Stimulated activated CD8-positive, alpha-beta memory T cell treated with anti-CD3 and anti-CD28 coated beads, Interleukin-15, amount 100 ng/mL, for 48 hours (primary cell): Measurements from ENCODE around the gene ACHE.
A peak's percentile ranks its signal among the peaks of the same experiment; 100 is the strongest.

ENCODE experiments used
- DNase-seq, 2 donors: peaks; one replicate each; pipeline ENCODE4 v3.0.0-alpha.2; 2020; ENCODE audit warnings: low read depth in 2 of 2

The ACHE gene

DNA sequence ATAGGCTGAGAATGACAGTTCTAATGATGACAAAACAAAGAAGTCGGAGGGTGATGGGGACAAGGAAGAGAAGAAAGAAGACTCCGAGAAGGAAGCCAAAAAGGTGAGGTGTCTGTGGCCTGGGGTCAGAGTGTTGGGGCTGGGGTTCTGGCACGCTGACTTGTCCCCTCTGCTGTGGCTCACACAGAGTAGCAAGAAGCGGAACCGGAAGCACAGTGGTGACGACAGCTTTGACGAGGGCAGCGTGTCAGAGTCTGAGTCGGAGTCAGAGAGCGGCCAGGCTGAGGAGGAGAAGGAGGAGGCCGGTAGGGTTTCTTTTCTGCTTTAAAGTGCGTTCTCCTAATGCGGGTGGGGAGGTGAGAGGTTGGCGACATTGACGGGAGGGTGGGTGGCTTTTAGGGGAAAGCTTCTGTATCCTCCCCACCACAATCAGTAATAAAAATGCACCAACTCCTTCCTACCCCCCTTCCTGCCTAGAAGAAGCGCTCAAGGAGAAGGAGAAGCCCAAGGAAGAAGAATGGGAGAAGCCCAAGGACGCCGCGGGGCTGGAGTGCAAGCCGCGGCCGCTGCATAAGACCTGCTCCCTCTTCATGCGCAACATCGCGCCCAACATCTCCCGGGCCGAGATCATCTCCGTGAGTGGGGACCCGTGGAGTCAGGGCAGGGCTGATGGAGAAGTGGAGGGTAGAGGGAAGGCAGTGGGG, 10.8 kb downstream of the ACHE start:
- no peak for DNase-seq

- no peak for DNase-seq
These were observed 12.7 kb downstream of the ACHE start for GRCh38 chr7:100882785-100883526.

DNA sequence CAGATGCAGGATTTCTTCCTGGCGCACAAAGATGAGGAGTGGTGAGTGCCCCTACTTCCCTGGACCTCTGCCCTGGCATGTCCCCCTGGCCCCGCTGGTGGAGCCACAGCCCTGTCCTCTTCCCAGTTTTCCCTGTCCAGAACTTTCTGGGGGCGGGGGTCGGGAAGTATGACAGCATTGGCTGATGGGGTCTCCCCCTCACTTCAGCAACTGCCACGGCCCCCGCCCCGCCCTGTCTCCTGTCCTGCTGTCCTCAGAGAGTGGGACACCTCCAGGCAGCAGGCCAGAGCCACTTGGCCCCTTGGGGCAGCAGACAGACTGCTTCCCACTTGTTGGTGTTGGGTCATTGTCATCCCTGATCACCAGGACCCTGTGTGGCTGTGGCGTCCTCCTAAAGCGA, 13.5 kb downstream of the ACHE start:
- DNase-seq: no peak

- DNase-seq: no peak
These were observed 14.6 kb downstream of the ACHE start for GRCh38 chr7:100881136-100881535.

- no peak for DNase-seq
These were observed 15.0 kb downstream of the ACHE start for GRCh38 chr7:100880645-100881044.

- DNase-seq: no peak
These were observed 15.9 kb downstream of the ACHE start for GRCh38 chr7:100879685-100880261.

DNA sequence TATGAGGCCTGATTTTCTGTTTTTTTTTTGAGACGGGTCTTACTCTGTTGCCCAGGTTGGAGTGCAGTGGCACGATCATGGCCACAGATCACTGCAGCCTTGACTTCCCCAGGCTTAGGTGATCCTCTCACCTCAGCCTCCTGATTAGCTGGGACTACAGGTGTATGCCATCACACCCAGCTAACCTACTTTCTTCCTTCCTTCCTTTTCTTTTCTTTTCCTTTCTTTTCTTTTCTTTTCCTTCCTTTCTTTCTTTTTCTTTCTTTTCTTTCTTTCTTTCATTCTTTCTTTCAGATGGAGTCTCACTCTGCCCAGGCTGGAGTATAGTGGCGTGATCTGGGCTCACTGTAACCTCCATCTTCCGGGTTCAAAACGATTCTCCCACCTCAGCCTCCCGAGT, 17.0 kb downstream of the ACHE start:
- DNase-seq: no peak

- no peak for DNase-seq
These were observed 17.7 kb downstream of the ACHE start for GRCh38 chr7:100878013-100878412.

DNA sequence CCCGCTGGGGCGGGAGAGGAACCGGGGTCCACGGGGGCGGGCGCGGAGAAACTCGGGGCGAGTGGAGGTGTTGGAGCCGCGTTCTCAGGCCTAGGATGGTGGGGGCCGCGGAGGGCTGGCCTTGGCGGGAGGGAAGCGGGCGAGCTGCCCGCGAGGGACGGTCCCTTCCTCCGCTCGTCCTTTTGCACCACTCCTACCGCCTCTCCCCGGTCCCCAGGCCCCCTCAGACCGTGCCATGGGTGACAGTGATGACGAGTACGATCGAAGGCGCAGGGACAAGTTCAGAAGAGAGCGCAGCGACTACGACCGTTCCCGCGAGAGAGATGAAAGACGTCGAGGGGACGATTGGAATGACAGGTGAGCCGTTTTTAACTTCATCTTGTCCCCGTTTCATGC, 20.3 kb downstream of the ACHE start:
- DNase-seq: no peak

- peak; percentile 98 for DNase-seq
These were observed 20.9 kb downstream of the ACHE start, which contains the start of gene SRRT for GRCh38 chr7:100874577-100875355. Gene SRRT, plus strand, starts transcription at chr7:100875103. Its CDS starts 488 bp downstream, at chr7:100875591.

DNA sequence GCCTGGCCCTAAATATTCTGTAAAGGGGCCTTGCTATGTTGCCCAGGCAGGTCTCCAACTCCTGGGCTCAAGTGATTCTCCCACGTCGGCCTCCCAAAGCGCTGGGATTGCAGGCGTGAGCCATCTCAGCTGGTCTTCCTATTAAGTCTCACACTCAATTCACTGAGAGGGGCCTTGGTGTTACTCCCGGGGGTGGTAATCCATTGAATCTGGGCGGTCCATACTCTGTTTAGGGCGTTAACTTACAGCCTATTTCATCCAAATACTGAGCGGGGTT, 21.4 kb downstream of the ACHE start:
- no peak for DNase-seq

GRCh38 chr7:100873599-100874299, 21.9 kb downstream of the ACHE start:
- no peak for DNase-seq

DNA sequence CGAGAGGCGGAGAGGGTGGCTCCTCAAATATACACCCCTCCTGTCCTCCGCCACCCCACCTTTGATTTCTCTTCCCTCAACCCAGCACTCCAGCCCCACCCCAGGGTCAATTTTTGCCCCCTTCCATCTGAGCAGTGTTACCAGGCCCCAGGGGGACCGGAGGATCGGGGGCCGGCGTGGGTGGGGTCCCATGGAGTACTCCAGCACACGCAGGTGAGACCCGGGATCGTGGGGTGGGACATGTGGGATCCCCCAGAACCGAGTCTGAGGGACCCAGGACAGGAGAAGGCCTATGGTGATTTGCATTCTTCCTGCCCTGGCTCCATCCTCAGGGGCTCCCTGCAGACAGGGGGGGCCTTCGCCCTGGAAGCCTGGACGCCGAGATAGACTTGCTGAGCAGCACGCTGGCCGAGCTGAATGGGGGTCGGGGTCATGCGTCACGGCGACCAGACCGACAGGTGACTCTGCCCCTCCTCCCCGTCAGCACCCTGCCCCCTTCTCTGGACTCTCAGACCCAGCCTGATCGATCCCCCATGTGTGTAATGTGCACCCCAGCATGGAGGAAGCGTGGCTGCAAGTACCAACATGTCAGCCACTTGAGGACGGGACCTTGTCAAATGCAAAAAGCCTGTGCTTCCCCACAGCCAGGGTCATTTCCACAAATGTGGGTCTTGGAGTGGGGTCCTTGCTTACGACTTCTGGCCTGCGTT, 27.8 kb downstream of the ACHE start:
- DNase-seq: no peak

DNA sequence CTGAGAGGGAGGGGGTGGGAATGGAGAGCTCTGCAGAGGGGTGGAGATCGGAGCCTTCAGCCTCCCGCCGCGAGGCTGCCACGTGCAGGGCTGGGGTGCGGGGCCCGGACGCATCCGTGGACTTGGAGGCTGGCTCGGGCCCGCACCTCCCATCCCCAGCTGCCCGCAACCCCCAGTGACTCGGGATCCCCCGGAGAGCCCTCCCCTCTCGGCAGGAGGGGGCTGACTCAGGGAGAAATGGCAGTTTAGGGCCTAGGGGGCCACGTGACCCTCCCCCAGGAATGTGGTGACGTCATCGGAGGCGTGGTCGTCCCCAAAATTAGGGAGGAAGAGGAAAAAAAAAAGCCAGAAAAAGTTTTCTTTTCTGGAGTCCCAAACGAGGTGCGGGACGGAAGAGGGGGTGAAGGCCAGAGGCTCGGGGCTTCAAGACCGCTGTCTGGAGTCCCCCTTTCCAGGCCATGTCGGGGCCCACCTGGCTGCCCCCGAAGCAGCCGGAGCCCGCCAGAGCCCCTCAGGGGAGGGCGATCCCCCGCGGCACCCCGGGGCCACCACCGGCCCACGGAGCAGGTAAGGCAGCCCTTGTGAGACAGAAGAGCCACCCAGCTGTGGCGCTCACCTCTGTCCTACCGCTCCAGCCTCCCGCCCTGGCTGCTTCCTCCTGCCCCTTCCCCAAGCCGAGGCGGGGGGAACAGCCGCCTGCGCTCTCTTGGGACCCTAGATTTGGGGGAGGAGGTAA, 28.5 kb downstream of the ACHE start, which contains the start of gene TRIP6:
Gene TRIP6, plus strand, starts transcription at position 348 of the 736 bp plus-strand sequence. Its CDS starts 111 bp downstream, at position 459.
- peak; percentile 57 to 58 for DNase-seq

- no peak for DNase-seq
These were observed 29.0 kb downstream of the ACHE start for GRCh38 chr7:100866729-100867039.

DNA sequence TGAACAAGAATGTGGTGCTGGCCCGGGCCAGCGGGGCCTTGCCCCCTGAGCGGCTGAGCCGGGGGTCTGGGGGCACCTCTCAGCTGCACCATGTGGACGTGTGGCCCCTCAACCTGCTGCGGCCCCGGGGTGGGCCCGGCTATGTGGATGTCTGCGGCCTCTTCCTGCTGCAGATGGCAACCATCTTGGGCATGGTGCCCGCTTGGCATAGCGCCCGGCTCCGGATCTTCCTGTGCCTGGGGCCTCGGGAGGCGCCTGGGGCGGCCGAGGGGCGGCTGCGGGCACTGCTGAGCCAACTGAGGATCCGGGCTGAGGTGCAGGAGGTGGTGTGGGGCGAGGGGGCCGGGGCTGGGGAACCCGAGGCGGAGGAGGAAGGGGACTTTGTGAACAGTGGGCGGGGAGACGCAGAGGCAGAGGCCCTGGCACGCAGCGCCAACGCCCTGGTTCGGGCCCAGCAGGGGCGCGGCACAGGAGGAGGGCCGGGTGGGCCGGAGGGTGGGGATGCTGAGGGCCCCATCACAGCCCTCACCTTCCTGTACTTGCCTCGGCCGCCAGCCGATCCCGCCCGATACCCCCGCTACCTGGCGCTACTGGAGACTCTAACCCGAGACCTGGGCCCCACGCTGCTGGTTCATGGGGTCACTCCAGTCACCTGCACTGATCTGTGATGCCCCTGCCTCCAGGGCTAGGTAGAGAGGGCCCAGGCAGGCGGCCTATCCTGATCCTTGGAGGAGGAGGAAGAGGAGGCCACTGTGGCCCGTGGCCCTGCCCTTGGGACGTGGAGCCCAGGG, 29.6 kb downstream of the ACHE start:
- DNase-seq: no peak

- no peak for DNase-seq
These were observed 30.2 kb downstream of the ACHE start for GRCh38 chr7:100865372-100865911.

DNA sequence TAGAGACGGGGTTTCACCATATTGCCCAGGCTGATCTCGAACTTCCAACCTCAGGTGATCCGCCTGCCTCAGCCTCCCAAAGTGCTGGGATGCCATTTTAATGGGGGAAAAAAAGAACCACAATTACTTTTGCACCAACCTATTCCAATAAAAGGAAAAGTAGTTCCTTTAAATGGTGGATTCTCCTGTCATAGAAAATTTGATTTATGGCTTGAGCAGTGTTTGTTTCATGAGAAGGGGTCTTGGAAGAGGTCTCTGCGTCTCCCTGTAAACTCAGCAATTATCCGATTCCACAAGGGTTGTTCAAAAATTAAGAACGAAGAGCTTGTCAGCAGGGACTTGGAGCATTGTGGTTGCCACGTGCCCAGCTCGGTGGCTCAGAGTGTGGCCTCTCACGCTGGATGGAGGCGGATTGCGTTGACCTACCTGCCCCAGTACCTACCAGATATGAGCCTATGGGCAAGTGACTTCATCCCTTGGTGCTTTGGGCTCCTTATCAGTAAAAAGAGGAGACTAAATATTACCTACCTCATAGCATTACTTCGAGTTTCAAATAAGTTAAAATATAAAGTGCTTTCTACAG, 31.3 kb downstream of the ACHE start:
- DNase-seq: no peak

- no peak for DNase-seq
These were observed 32.2 kb downstream of the ACHE start for GRCh38 chr7:100863406-100863950.
